Right lobe of liver (tissue), 6 donors: Measurements from ENCODE around the gene ZBTB47. TPM values are rescaled to one million over a fixed set of nuclear protein-coding genes. Genes with fewer than 3 reads are reported as not detected.

Experiments used
- ATAC-seq, 4 donors: fragments of 200-7000 bp; cut with Tn5 transposase; one replicate each; pipeline ENCODE4 v1.9.1; 2020; ENCODE audit warnings: mild to moderate bottlenecking in 4 of 4, moderate library complexity in 4 of 4
- DNase-seq, 3 donors: peaks; one replicate each; pipeline ENCODE4 v3.0.0-alpha.2; 2020
- H3K27ac ChIP-seq, 3 donors: fragments of 200-600 bp; one replicate each; pipeline ENCODE4 v1.8.0; 2022
- H3K27me3 ChIP-seq, 2 donors: fragments of 200-600 bp; one replicate each; pipeline ENCODE4 v1.8.0; 2022
- H3K36me3 ChIP-seq, 4 donors: fragments of 200-600 bp; sonication (generic) in 1 of 4; one replicate each; pipeline versions ENCODE4 v1.5.1 to v1.8.0; 2017 to 2022; ENCODE audit warnings: control low read depth in 1 of 4
- H3K4me1 ChIP-seq, 4 donors: fragments of 200-600 bp; sonication (generic) in 1 of 4; one replicate each; pipeline versions ENCODE4 v1.5.1 to v1.8.0; 2017 to 2022; ENCODE audit warnings: control low read depth in 1 of 4
- H3K4me3 ChIP-seq, 3 donors: fragments of 200-600 bp; one replicate each; pipeline ENCODE4 v1.8.0; 2022
- H3K9me3 ChIP-seq, 4 donors: fragments of 200-600 bp; sonication (generic) in 1 of 4; one replicate each; pipeline versions ENCODE4 v1.5.1 to v1.8.0; 2017 to 2022; ENCODE audit warnings: control low read depth in 1 of 4
- POLR2A ChIP-seq: fragments of 450-650 bp; IDR thresholded peaks from one replicate; pipeline ENCODE4 v1.6.1; 2017; ENCODE audit warnings: antibody characterized with exemption, mild to moderate bottlenecking
- WGBS: methylation state at CpG from one replicate; pipeline ENCODE4 v1.1.6; 2018; ENCODE audit warnings: low coverage, low lambda C conversion rate; ENCODE audit not compliant: insufficient coverage; ENCODE audit errors: missing lambda C conversion rate; 5-methylcytosine and 5-hydroxymethylcytosine counted together
- intact Hi-C, 2 donors: fragments of 100-400 bp; cut with DNase I; formaldehyde crosslinking; loops; one replicate each; pipeline versions ENCODE4 v1.11.2 to v1.14.1; 2022
- long read RNA-seq: library from polyadenylated mRNA; unstranded; transcript quantifications from one replicate; pipeline ENCODE4 v2.0.0, GENCODE V29; 2019
- total RNA-seq, 6 experiments: library from RNA; depleted of rRNA in 2 of 6; stranded (reverse); fragments of >200 nt in 2 of 6; fragmentation: NEBNext Ultra II Directional in 3 of 6; extraction: Animal tissue kit (Norgen Biotek cat#: 25700) in 3 of 6; gene quantifications; one replicate each; pipeline versions ENCODE4 v1.1.0 to v1.2.4, GENCODE V29; 2016 to 2023
- TF ChIP-seq, protein P1 (sequence below), 4 donors: fragments of 200-600 bp in 3 of 4; fragments of 450-650 bp in 1 of 4; IDR thresholded peaks; one replicate each; pipeline versions ENCODE4 v1.5.1 to v1.8.0; 2016 to 2022; ENCODE audit warnings: antibody characterized with exemption in 4 of 4, mild to moderate bottlenecking in 2 of 4
- donor health status: DM: no; HTN: yes; CAD: no.
- donor health status: DM: no; HTN: no; CAD: no.
- donor health status: DM: no; HTN: no; CAD: no.
- donor health status: DM: no; HTN: yes; CAD: no.
- donor health status: DM: no; HTN: yes; CAD: no.

ZBTB47 gene
- 1 to 10 TPM; 2.2 to 8.9 (median 4.9) TPM for total RNA-seq
- long read RNA-seq, result 0 reads

DNA sequence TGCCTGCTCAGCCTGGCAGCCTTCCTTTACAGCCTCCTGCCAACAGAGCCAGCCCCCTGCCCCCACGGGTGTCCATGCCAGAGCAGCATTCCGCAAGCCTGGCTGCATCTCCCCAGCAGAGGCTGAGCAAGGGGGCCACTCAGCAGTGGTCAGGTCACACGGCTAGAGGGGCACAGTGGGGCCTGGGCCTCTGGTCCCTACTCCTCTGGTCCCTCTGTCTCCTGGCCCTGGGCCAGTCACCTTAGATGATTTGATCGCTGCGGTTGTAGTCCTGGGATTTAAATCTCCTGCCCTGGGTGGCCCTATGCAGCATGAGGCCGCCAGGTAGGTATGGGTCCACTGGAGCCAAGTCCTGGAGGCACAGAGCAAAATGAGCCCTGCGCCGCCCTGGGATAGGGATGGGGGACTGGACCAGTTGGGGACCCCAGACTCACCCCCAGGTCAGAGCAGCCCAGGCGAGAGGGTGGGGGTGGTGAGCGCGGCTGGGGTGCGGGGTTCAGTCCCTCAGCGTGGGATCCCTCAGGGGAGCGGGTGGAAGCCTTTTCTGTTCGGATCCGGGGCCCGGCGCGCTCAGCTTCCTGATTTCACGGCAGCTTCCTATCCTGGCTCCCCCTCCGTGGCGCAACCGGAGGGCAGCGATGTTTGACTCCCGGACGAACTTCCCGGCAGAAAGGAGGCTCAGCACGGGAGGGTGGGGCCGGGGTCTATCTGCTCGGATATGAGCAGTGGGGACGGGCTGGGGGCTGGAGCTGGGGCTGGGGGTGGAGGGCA is at the start of gene ZBTB47:
TSS of gene ZBTB47 (plus strand) at position 138 of the 771 bp plus-strand sequence. CDS start 4,659 bp downstream, outside the sequence.
- Histone ChIP-seq H3K4me1 (peaks cover 0 to 14% (median 3%) of the 10 kb centered on the region in 4 donors), H3K9me3 (no peaks in the 10 kb centered on the region), H3K4me3 (peak within 1 kb of the TSS; percentile 60 to 64 (median 60)), H3K27ac (peak within 1 kb of the TSS; percentile 33 to 74 (median 51)), H3K27me3 (no peaks in the 10 kb centered on the region), H3K36me3 (peaks cover 0 to 4% (median 0%) of the 10 kb centered on the region in 4 donors)
- WGBS, result 0% methylated on average over 8 of the region's 31 CpGs
- TF ChIP-seq POLR2A, result no peak
- TF ChIP-seq, protein P1, sequence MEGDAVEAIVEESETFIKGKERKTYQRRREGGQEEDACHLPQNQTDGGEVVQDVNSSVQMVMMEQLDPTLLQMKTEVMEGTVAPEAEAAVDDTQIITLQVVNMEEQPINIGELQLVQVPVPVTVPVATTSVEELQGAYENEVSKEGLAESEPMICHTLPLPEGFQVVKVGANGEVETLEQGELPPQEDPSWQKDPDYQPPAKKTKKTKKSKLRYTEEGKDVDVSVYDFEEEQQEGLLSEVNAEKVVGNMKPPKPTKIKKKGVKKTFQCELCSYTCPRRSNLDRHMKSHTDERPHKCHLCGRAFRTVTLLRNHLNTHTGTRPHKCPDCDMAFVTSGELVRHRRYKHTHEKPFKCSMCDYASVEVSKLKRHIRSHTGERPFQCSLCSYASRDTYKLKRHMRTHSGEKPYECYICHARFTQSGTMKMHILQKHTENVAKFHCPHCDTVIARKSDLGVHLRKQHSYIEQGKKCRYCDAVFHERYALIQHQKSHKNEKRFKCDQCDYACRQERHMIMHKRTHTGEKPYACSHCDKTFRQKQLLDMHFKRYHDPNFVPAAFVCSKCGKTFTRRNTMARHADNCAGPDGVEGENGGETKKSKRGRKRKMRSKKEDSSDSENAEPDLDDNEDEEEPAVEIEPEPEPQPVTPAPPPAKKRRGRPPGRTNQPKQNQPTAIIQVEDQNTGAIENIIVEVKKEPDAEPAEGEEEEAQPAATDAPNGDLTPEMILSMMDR (IDR thresholded peaks at IDR 0.05), result no peak
- intact Hi-C loops, result no loop called here
- peak; percentile 1 to 41 (median 38) for ATAC-seq
- peak in 2 of 3 donors; percentile 73 to 77 for DNase-seq

DNA sequence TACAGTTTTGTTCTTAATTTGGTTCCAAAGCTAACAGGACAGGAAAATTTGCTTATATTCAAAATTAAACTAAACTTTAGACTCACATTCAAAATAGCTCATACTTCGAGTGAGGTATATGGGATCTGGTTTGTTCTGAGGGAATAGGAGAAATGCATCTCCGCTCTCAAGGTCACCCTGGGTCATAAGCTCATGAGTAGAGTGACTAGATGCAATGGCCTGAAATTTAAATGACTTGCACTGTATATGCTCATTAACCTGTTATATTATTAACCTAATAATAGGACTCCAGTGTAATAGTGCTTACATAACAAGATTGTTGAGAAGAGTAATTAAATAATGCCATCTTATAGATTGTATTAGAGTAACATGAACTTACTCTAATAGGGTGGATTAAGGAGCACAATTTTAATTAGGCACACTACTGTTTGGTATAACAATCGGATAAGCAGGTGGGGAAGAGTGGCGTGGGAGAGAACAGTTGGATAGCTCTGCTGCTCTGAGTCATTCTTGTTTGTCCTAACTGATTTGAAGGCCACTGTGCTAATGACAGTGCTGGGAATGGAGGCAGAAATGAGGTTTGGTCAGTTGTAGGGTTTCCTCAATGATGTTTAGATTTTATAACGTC is 47.8 kb upstream of the ZBTB47 start:
- H3K27me3 ChIP-seq, result no peaks in the 10 kb centered on the region
- H3K4me3 ChIP-seq, result no peak overlapping the region
- DNase-seq (no peak), ATAC-seq (peak in 3 of 4 donors; percentile 14 to 75 (median 46))
- 60% methylated on average over 5 of the region's 5 CpGs for WGBS
- peaks cover 0 to 33% (median 12%) of the 10 kb centered on the region in 4 donors for H3K4me1 ChIP-seq
- TF ChIP-seq POLR2A, result no peak
- TF ChIP-seq, protein P1 (IDR thresholded peaks at IDR 0.05), result no peak
- H3K27ac ChIP-seq, result no peak overlapping the region
- H3K9me3 ChIP-seq, result no peaks in the 10 kb centered on the region
- no peaks in the 10 kb centered on the region for H3K36me3 ChIP-seq
- intact Hi-C loops, result no loop called here

DNA sequence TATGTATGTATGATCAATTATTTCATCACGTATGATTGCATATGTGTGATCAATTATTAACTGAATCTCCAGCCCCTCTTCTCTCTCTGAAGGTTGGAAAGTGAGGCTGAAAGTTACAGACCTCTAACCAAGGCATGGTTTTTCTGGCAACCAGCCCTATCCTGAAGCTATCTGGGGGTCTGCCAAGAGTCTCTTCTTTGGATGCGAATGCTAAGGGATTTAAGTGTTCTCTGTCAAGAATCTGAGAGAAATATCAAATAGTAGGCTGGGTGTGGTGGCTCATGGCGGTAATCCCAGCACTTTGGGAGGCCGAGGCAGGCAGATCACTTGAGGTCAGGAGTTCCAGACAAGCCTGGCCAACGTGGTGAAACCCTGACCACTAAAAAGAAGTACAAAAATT is 44.9 kb upstream of the ZBTB47 start:
- Histone ChIP-seq H3K27me3 (no peaks in the 10 kb centered on the region), H3K9me3 (no peaks in the 10 kb centered on the region), H3K27ac (no peak overlapping the region), H3K36me3 (no peaks in the 10 kb centered on the region), H3K4me1 (peaks cover 0 to 26% (median 7%) of the 10 kb centered on the region in 4 donors), H3K4me3 (no peak overlapping the region)
- intact Hi-C loops, result no loop called here
- ATAC-seq (no peak), DNase-seq (no peak)
- TF ChIP-seq, protein P1 (IDR thresholded peaks at IDR 0.05), result no peak
- no peak for TF ChIP-seq POLR2A
- 77% methylated on average over 5 of the region's 5 CpGs for WGBS

DNA sequence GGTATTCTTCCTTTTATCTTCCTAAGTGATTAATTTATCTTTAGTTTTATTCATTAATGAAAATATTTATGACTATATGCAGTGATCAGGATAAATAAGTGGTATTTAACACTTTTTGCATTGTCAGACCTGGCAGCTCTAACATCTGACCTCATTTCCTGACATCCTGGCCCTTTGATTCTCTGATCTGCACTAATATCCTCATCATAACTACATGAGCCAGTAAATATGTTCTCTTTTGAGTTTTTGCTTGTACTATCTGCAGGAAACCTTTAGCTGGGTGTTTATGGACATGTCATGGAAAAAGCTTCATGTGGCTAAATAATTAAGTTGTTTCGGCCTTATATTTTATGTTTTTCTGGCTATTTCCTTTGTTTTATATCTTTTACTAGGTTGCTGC is 42.5 kb upstream of the ZBTB47 start:
- H3K27ac ChIP-seq, result no peak overlapping the region
- no peaks in the 10 kb centered on the region for H3K27me3 ChIP-seq
- 58% methylated on average over 1 of the region's 1 CpG for WGBS
- TF ChIP-seq POLR2A, result no peak
- TF ChIP-seq, protein P1 (IDR thresholded peaks at IDR 0.05), result no peak
- no peak for ATAC-seq
- no peaks in the 10 kb centered on the region for H3K9me3 ChIP-seq
- no peak for DNase-seq
- H3K4me3 ChIP-seq, result no peak overlapping the region
- intact Hi-C loops, result no loop called here
- H3K4me1 ChIP-seq, result peaks cover 0 to 25% (median 5%) of the 10 kb centered on the region in 4 donors
- H3K36me3 ChIP-seq, result no peaks in the 10 kb centered on the region
